HFFc6 (cell line): ENCODE measurements around the gene PTPN13. TPM values are rescaled to one million over a fixed set of nuclear protein-coding genes. Genes with fewer than 3 reads are reported as not detected.

ENCODE experiments used
- DNase-seq: peaks from one replicate; pipeline ENCODE4 v3.0.0-alpha.2; 2018
- H3K27ac Mint-ChIP-seq: 2 replicates; pipeline ENCODE4 v1.8.0; 2020; ENCODE audit warnings: mild to moderate bottlenecking, mixed read lengths
- H3K27me3 Mint-ChIP-seq: 2 replicates; pipeline ENCODE4 v1.8.0; 2021; ENCODE audit warnings: mild to moderate bottlenecking, moderate library complexity, mixed read lengths; ENCODE audit not compliant: insufficient read depth
- H3K36me3 Mint-ChIP-seq: 2 replicates; pipeline ENCODE4 v1.8.0; 2021; ENCODE audit warnings: low read depth, mixed read lengths
- H3K4me1 Mint-ChIP-seq: 2 replicates; pipeline ENCODE4 v1.8.0; 2020; ENCODE audit warnings: low read depth, mixed read lengths
- H3K4me3 Mint-ChIP-seq: 2 replicates; pipeline ENCODE4 v1.8.0; 2020; ENCODE audit warnings: mild to moderate bottlenecking, moderate library complexity, mixed read lengths
- H3K9me3 Mint-ChIP-seq: 2 replicates; pipeline ENCODE4 v1.8.0; 2020; ENCODE audit warnings: mild to moderate bottlenecking, mixed read lengths
- total RNA-seq, 6 experiments: library from RNA; stranded (reverse); fragmentation: NEBNext Ultra II Directional; extraction: Animal tissue kit (Norgen Biotek cat#: 25700); gene quantifications; 2 replicates in 1 of 6; 3 replicates in 5 of 6; pipeline ENCODE4 v1.2.3, GENCODE V29; 2021
- TF ChIP-seq, protein P1 (sequence below): fragments of 200-600 bp; sonication (generic); IDR thresholded peaks from 2 replicates; pipeline ENCODE4 v1.5.0; 2021; ENCODE audit warnings: antibody characterized with exemption, mild to moderate bottlenecking

Gene PTPN13
- total RNA-seq, 6 experiments from 2014 or later, result 48.2 to 65.7 (median 58.1) TPM

- H3K27me3 Mint-ChIP-seq, result no peaks in the 10 kb centered on the region
Measured at GRCh38 chr4:86613734-86614133, 19.6 kb downstream of the PTPN13 start.

DNA sequence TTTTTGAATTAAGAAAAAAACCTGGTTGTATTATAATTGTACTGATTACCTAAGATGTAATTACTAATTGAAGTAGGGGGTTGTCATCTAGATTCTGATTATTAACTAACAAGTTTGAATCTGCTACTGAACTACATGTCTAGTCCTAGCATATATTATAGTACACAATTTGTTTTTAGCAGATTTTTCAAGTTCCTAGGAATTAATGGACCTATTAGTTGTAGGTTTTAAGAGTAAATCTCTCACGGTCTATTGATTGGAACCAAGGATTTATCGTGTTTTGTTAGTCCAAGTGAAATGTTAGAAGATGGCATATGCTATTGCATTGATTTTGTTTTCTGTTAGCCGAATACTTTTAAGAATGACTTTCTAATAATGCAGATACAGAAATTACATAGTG lies 20.8 kb downstream of the PTPN13 start:
- H3K36me3 Mint-ChIP-seq, result peaks cover 19% of the 10 kb centered on the region
- peaks cover 22% of the 10 kb centered on the region for H3K4me1 Mint-ChIP-seq
- H3K27ac Mint-ChIP-seq, result no peak overlapping the region
- TF ChIP-seq, protein P1, sequence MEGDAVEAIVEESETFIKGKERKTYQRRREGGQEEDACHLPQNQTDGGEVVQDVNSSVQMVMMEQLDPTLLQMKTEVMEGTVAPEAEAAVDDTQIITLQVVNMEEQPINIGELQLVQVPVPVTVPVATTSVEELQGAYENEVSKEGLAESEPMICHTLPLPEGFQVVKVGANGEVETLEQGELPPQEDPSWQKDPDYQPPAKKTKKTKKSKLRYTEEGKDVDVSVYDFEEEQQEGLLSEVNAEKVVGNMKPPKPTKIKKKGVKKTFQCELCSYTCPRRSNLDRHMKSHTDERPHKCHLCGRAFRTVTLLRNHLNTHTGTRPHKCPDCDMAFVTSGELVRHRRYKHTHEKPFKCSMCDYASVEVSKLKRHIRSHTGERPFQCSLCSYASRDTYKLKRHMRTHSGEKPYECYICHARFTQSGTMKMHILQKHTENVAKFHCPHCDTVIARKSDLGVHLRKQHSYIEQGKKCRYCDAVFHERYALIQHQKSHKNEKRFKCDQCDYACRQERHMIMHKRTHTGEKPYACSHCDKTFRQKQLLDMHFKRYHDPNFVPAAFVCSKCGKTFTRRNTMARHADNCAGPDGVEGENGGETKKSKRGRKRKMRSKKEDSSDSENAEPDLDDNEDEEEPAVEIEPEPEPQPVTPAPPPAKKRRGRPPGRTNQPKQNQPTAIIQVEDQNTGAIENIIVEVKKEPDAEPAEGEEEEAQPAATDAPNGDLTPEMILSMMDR, result no peak
- no peak overlapping the region for H3K4me3 Mint-ChIP-seq
- no peak for DNase-seq
- peaks cover 5% of the 10 kb centered on the region for H3K9me3 Mint-ChIP-seq
- H3K27me3 Mint-ChIP-seq, result no peaks in the 10 kb centered on the region

More at GRCh38 chr4:86613734-86614133, 19.6 kb downstream of the PTPN13 start:
- peaks cover 22% of the 10 kb centered on the region for H3K4me1 Mint-ChIP-seq
- no peak overlapping the region for H3K4me3 Mint-ChIP-seq
- no peak for DNase-seq
- TF ChIP-seq, protein P1, result no peak
- peaks cover 11% of the 10 kb centered on the region for H3K36me3 Mint-ChIP-seq
- H3K27ac Mint-ChIP-seq, result no peak overlapping the region
- H3K9me3 Mint-ChIP-seq, result peaks cover 2% of the 10 kb centered on the region

DNA sequence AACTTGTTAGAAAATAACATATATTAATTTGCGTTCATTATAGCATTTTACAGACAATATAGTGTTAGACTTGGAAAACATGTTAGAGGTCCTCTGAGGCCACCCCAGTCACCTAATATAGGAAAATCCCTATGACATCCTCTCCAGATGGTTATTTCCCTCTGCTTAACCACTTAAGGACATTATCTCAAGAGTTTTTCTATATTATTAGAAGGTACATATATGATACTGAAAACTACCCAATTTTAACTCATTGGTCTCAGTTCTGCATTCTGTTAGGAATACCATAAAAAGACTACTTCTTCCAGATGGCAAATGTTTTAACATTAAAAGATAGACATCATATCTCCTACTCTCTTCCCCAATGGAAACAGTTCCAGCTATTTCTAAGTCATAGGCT lies 21.4 kb downstream of the PTPN13 start:
- Mint-ChIP-seq H3K27ac (no peak overlapping the region), H3K9me3 (peaks cover 5% of the 10 kb centered on the region), H3K4me3 (no peak overlapping the region), H3K4me1 (peaks cover 23% of the 10 kb centered on the region), H3K36me3 (peaks cover 19% of the 10 kb centered on the region), H3K27me3 (no peaks in the 10 kb centered on the region; the same call in 1 of the 2 replicates)
- DNase-seq, result no peak
- TF ChIP-seq, protein P1, result no peak

- Mint-ChIP-seq H3K27ac (no peak overlapping the region), H3K9me3 (peaks cover 5% of the 10 kb centered on the region), H3K4me3 (no peak overlapping the region), H3K36me3 (peaks cover 32% of the 10 kb centered on the region), H3K4me1 (peaks cover 37% of the 10 kb centered on the region), H3K27me3 (no peaks in the 10 kb centered on the region; the same call in 1 of the 2 replicates)
- no peak for DNase-seq
- TF ChIP-seq, protein P1, result no peak
Measured at GRCh38 chr4:86619656-86620055, 25.5 kb downstream of the PTPN13 start.

DNA sequence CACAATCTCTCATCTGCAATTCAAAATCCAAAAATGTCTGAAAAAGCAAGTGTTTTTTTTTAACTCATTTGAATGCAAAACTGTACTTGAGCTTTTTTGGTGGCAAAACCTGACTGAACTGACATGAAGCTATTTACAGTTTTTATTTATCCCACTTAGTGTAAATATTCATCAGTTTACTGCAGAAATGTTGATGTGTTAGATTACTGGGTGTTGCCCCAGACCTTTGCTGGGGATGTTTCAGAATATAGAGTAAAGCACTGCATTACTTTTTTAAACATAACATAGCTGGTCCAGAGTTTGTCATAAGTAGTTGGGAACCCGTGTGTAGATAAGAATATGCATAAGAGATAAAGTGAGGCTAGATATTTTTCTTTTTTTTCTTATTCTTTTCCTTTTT lies 27.3 kb downstream of the PTPN13 start:
- no peak for DNase-seq
- no peaks in the 10 kb centered on the region; the same call in 1 of the 2 replicates for H3K27me3 Mint-ChIP-seq
- H3K27ac Mint-ChIP-seq, result no peak overlapping the region
- peaks cover 32% of the 10 kb centered on the region for H3K36me3 Mint-ChIP-seq
- no peak overlapping the region for H3K4me3 Mint-ChIP-seq
- TF ChIP-seq, protein P1, result no peak
- H3K4me1 Mint-ChIP-seq, result peaks cover 32% of the 10 kb centered on the region
- H3K9me3 Mint-ChIP-seq, result peaks cover 5% of the 10 kb centered on the region

DNA sequence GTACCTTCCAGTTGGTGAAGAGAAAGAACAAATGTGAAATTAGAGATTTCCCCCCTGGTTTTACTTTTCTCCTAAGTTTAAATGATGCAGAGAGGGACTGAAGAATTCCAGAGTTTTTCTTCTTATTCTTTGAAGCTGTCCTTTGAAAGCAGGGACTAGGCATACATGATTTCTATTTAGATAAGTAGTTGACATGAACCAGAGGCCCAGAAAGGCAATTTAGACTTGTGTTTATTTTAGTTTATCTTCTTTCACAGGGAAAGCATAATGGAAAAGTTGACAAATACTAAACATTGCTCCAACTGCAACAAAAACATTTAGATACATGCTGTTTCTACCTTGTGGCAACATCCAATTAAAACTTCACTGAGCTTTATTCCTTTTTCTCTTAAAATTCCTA lies 32.0 kb downstream of the PTPN13 start:
- peaks cover 13% of the 10 kb centered on the region for H3K36me3 Mint-ChIP-seq
- TF ChIP-seq, protein P1, result no peak
- no peak overlapping the region for H3K4me3 Mint-ChIP-seq
- no peaks in the 10 kb centered on the region for H3K27me3 Mint-ChIP-seq
- DNase-seq, result no peak
- no peaks in the 10 kb centered on the region for H3K9me3 Mint-ChIP-seq
- H3K4me1 Mint-ChIP-seq, result peaks cover 30% of the 10 kb centered on the region
- H3K27ac Mint-ChIP-seq, result no peak overlapping the region
